Endothelial cell of umbilical vein (primary cell): Measurements from ENCODE around the gene SPSB2. TPM values are rescaled to one million over a fixed set of nuclear protein-coding genes. Genes with fewer than 3 reads are reported as not detected.
"Not testable (repeated sequence)": the region's sequence is repeated elsewhere in the genome, so short reads cannot be mapped to it uniquely, and the experiment has no call there.

ENCODE experiments used
- BruUV-seq: library from RNA; stranded (reverse); fragments of 400-500 nt; replicated peaks from 2 replicates; lab custom pipeline; 2021; lab: Mats Ljungman, UMichigan
- CTCF ChIA-PET: fragments of 300-600, 350-600 bp; sonication (Branson Sonifier 250); formaldehyde crosslinking; loops from one replicate; lab custom pipeline; 2021; ENCODE audit warnings: antibody characterized with exemption, inconsistent platforms; lab: Charles Lee
- POLR2A ChIA-PET: fragments of 300-600, 350-600 bp; sonication (Branson Sonifier 250); formaldehyde crosslinking; loops from one replicate; lab custom pipeline; 2021; ENCODE audit warnings: antibody characterized with exemption, inconsistent platforms; lab: Charles Lee
- DNase-seq: peaks from one replicate; pipeline ENCODE4 v3.0.0-alpha.2; 2011; ENCODE audit warnings: low read depth, low spot score
- FAIRE-seq: peaks from 2 replicates; lab custom pipeline; 2011; peaks lifted over from hg19 to GRCh38; lab: Jason Lieb, UNC
- H2AFZ ChIP-seq: 2 replicates; pipeline ENCODE4 v1.6.0; 2012; ENCODE audit warnings: low read depth, low read length, control low read depth, inconsistent platforms
- H3K27ac ChIP-seq: 2 replicates; pipeline ENCODE4 v1.5.1; 2011; ENCODE audit warnings: low read depth, mild to moderate bottlenecking, control low read depth, low read length, moderate library complexity; ENCODE audit not compliant: insufficient read depth
- H3K27me3 ChIP-seq, 2 experiments: 2 replicates each; pipeline versions ENCODE4 v1.6.0 to v1.6.1; 2011; ENCODE audit warnings: low read length in 2 of 2, mixed read lengths in 1 of 2; ENCODE audit not compliant: control insufficient read depth in 2 of 2, insufficient read depth in 2 of 2
- H3K36me3 ChIP-seq, 2 experiments: 2 replicates in 1 of 2; 3 replicates in 1 of 2; pipeline ENCODE4 v1.5.1; 2011; ENCODE audit warnings: low read length in 2 of 2, mild to moderate bottlenecking in 1 of 2, moderate library complexity in 1 of 2; ENCODE audit not compliant: control insufficient read depth in 2 of 2, insufficient read depth in 2 of 2; ENCODE audit errors: extremely low read depth in 1 of 2
- H3K4me1 ChIP-seq: 3 replicates; pipeline ENCODE4 v1.5.1; 2011; ENCODE audit warnings: mild to moderate bottlenecking, low read length; ENCODE audit not compliant: control insufficient read depth, insufficient read depth; ENCODE audit errors: extremely low read depth
- H3K4me2 ChIP-seq: 2 replicates; pipeline ENCODE4 v1.6.1; 2011; ENCODE audit warnings: low read length, control low read depth, mixed read lengths; ENCODE audit not compliant: insufficient read depth
- H3K4me3 ChIP-seq, 3 experiments: fragments of 200-600 bp in 1 of 3; sonication (generic), shearing (Covaris generic) in 1 of 3; replicated peaks in 1 of 3; 2 replicates each; pipeline ENCODE4 v1.5.1; 2011 to 2016; ENCODE audit warnings: control low read depth in 3 of 3, low read length in 3 of 3, mild to moderate bottlenecking in 2 of 3, inconsistent platforms in 1 of 3, low read depth in 1 of 3, moderate library complexity in 1 of 3; ENCODE audit not compliant: insufficient read depth in 1 of 3
- H3K79me2 ChIP-seq: 2 replicates; pipeline ENCODE4 v1.6.0; 2012; ENCODE audit warnings: low read length, inconsistent platforms; ENCODE audit not compliant: control insufficient read depth, insufficient read depth
- H3K9ac ChIP-seq: replicated peaks from 2 replicates; pipeline ENCODE3; 2011; ENCODE audit warnings: low read length, control low read depth; ENCODE audit not compliant: insufficient read depth; ENCODE audit errors: extremely low read depth
- H3K9me1 ChIP-seq: replicated peaks from 3 replicates; pipeline ENCODE4 v1.6.0; 2011; ENCODE audit warnings: mild to moderate bottlenecking, low read length; ENCODE audit not compliant: control insufficient read depth, insufficient read depth; ENCODE audit errors: extremely low read depth
- H3K9me3 ChIP-seq: replicated peaks from 2 replicates; pipeline ENCODE4 v1.5.1; 2012; ENCODE audit warnings: low read length, inconsistent platforms; ENCODE audit not compliant: control insufficient read depth, insufficient read depth
- H4K20me1 ChIP-seq: replicated peaks from 2 replicates; pipeline ENCODE3; 2011; ENCODE audit warnings: mild to moderate bottlenecking, low read length; ENCODE audit not compliant: control insufficient read depth, insufficient read depth; ENCODE audit errors: extremely low read depth
- EZH2 ChIP-seq: IDR thresholded peaks from 2 replicates; pipeline ENCODE4 v1.6.1; 2012; ENCODE audit warnings: borderline replicate concordance, low read depth, mild to moderate bottlenecking, moderate library complexity, low read length, inconsistent platforms; ENCODE audit not compliant: severe bottlenecking
- FOS ChIP-seq: IDR thresholded peaks from 2 replicates; pipeline ENCODE4 v1.6.1; 2011; ENCODE audit warnings: mild to moderate bottlenecking, low read length, moderate library complexity, borderline replicate concordance; ENCODE audit not compliant: insufficient read depth
- GATA2 ChIP-seq: IDR thresholded peaks from 2 replicates; pipeline ENCODE4 v1.7.0; 2011; ENCODE audit warnings: low read depth, mild to moderate bottlenecking, moderate library complexity, mixed read lengths, low read length; ENCODE audit not compliant: insufficient read length, insufficient read depth
- JUN ChIP-seq: IDR thresholded peaks from 2 replicates; pipeline ENCODE4 v1.6.1; 2011; ENCODE audit warnings: borderline replicate concordance, low read depth; ENCODE audit not compliant: insufficient read length, insufficient read depth
- MYC ChIP-seq: IDR thresholded peaks from one replicate; pipeline ENCODE4 v1.6.1; 2011; ENCODE audit warnings: mild to moderate bottlenecking, low read depth, low read length
- POLR2A ChIP-seq: IDR thresholded peaks from 2 replicates; pipeline ENCODE4 v1.6.1; 2012; ENCODE audit warnings: low read depth, mild to moderate bottlenecking, control low read depth, low read length
- POLR2AphosphoS5 ChIP-seq: IDR thresholded peaks from 2 replicates; pipeline ENCODE4 v1.6.1; 2012; ENCODE audit warnings: low read depth, mild to moderate bottlenecking, control low read depth, low read length, moderate library complexity; ENCODE audit not compliant: insufficient read depth
- dilution Hi-C: fragments of 300-500 bp; cut with MboI; formaldehyde crosslinking; loops from one replicate; pipeline ENCODE4 v1.15.0; 2019; ENCODE audit warnings: low sequenced_read_pairs; ENCODE audit not compliant: extremely low pct_ligation_motif_present
- intact Hi-C: fragments of 100-400 bp; cut with micrococcal nuclease; formaldehyde crosslinking; loops from one replicate; pipeline ENCODE4 v1.10.0; 2022
- polyA plus RNA-seq, 4 experiments: library from polyadenylated mRNA; depleted of rRNA in 3 of 4; stranded (reverse) in 3 of 4; unstranded in 1 of 4; fragments of >200 nt; gene quantifications; 2 replicates each; pipeline versions ENCODE4 v1.2.1 to v1.2.3, GENCODE V29; 2011 to 2012; ENCODE audit warnings: missing spikeins in 1 of 4
- total RNA-seq: library from RNA; stranded (reverse); gene quantifications from 2 replicates; pipeline ENCODE4 v1.2.3, GENCODE V29; 2021
- TF ChIP-seq, protein P1 (sequence below), 2 donors: IDR thresholded peaks; 1 replicate in 1 of 2; 2 replicates in 1 of 2; pipeline ENCODE4 v1.5.1; 2011; ENCODE audit warnings: low read length in 2 of 2, mild to moderate bottlenecking in 2 of 2, moderate library complexity in 2 of 2, control low read depth in 1 of 2, inconsistent platforms in 1 of 2, low read depth in 1 of 2; ENCODE audit not compliant: insufficient read depth in 1 of 2; ENCODE audit errors: extremely low read depth in 1 of 2
- TF ChIP-seq, protein P2 (sequence below): IDR thresholded peaks from 2 replicates; pipeline ENCODE4 v1.6.1; 2011; ENCODE audit not compliant: insufficient read depth, insufficient read length

SPSB2 gene
- total and polyA plus RNA-seq, 2 donors (not counting 3 experiments of a cell fraction or from before 2014, with no cell fraction given) = 3.8 to 6.9 TPM

DNA sequence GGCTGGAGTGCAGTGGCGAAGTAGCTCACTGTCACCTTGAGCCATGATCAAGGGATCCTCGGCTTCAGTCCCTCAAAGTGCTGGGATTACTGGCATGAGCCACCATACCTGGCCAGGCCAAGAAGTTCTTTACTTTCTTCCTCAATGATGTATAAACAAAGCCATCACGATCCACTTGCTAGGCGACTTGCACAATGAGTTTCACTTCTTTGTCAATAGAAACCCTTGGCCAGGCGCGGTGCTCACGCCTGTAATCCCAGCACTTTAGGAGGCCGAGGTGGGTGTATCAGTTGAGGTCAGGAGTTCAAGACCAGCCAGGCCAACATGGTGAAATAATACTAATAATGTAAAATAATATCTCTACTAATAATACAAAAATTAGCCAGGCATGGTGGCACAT, 14.4 kb upstream of the SPSB2 start:
- FAIRE-seq = no peak
- Histone ChIP-seq H3K4me2 (no peak overlapping the region), H3K9ac (no peak overlapping the region), H2AFZ (no peak overlapping the region), H3K4me1 (peaks cover 10% of the 10 kb centered on the region), H4K20me1 (no peaks in the 10 kb centered on the region), H3K9me1 (no peaks in the 10 kb centered on the region), H3K27me3 (no peaks in the 10 kb centered on the region), H3K79me2 (no peaks in the 10 kb centered on the region), H3K36me3 (peaks cover 3 to 11% of the 10 kb centered on the region in 2 experiments), H3K4me3 (no peak overlapping the region), H3K9me3 (no peaks in the 10 kb centered on the region), H3K27ac (no peak overlapping the region)
- CTCF ChIA-PET = interaction anchor here (0.6 kb wide), 1 partner anchor 14 kb away, joined by 3 read pairs; the partner anchor contains the start of gene SPSB2
- POLR2A ChIA-PET = no interaction called here
- DNase-seq = no peak
- dilution Hi-C loops = no loop called here
- TF ChIP-seq MYC = no peak
- TF ChIP-seq FOS = no peak
- no peak for TF ChIP-seq EZH2
- no peak for TF ChIP-seq GATA2
- TF ChIP-seq, protein P1, sequence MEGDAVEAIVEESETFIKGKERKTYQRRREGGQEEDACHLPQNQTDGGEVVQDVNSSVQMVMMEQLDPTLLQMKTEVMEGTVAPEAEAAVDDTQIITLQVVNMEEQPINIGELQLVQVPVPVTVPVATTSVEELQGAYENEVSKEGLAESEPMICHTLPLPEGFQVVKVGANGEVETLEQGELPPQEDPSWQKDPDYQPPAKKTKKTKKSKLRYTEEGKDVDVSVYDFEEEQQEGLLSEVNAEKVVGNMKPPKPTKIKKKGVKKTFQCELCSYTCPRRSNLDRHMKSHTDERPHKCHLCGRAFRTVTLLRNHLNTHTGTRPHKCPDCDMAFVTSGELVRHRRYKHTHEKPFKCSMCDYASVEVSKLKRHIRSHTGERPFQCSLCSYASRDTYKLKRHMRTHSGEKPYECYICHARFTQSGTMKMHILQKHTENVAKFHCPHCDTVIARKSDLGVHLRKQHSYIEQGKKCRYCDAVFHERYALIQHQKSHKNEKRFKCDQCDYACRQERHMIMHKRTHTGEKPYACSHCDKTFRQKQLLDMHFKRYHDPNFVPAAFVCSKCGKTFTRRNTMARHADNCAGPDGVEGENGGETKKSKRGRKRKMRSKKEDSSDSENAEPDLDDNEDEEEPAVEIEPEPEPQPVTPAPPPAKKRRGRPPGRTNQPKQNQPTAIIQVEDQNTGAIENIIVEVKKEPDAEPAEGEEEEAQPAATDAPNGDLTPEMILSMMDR (IDR thresholded peaks at IDR 0.05; ENCODE audit: extremely low read depth in 1 of 2, insufficient read depth in 1 of 2, low read depth in 1 of 2, low read length in 2 of 2) = no peak
- TF ChIP-seq, protein P2, sequence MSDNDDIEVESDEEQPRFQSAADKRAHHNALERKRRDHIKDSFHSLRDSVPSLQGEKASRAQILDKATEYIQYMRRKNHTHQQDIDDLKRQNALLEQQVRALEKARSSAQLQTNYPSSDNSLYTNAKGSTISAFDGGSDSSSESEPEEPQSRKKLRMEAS = no peak
- TF ChIP-seq JUN = no peak
- no peak for TF ChIP-seq POLR2A
- no peak for TF ChIP-seq POLR2AphosphoS5
- no TSS peak for BruUV-seq
- intact Hi-C loops = no loop called here

DNA sequence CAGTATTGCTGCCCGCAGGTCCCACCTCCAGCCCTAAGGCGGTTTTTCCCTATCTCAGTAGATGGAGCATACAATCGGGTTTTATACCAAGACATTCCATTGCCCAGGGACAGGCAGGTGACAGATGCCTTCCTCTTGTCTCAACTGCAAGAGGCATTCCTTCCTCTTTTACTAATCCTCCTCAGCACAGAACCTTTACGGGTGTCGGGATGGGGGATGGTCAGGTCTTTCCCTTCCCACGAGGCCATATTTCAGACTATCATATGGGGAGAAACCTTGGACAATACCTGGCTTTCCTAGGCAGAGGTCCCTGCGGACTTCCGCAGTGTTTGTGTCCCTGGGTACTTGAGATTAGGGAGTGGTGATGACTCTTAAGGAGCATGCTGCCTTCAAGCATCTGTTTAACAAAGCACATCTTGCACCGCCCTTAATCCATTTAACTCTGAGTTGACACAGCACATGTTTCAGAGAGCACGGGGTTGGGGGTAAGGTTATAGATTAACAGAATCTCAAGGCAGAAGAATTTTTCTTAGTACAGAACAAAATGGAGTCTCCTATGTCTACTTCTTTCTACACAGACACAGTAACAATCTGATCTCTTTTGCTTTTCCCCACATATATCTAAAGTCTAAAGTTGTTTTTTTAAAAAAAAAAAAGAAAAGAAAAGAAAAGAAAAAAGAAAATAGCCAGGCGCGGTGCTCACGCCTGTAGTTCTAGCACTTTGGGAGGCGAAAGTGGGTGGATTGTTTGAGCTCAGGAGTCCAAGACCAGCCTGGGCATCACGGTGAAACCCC, 13.3 kb upstream of the SPSB2 start:
- POLR2A ChIA-PET, dilution Hi-C loops, CTCF ChIA-PET: not testable (repeated sequence)

More for the DNA sequence above, 13.3 kb upstream of the SPSB2 start:
- H3K4me2 ChIP-seq, DNase-seq, H3K79me2 ChIP-seq, H3K4me3 ChIP-seq, H3K9me3 ChIP-seq, intact Hi-C loops, H3K27me3 ChIP-seq, H3K27ac ChIP-seq, H3K9ac ChIP-seq, H3K9me1 ChIP-seq, H4K20me1 ChIP-seq, BruUV-seq, FAIRE-seq, H3K4me1 ChIP-seq, H2AFZ ChIP-seq: not testable (repeated sequence)
- H3K36me3 ChIP-seq = peaks cover 3 to 11% of the 10 kb centered on the region in 2 experiments
